Sigmoid colon (tissue), 4 donors: ENCODE data around the gene TESMIN.

Source experiments
- POLR2A ChIP-seq, 2 donors: fragments of 450-650 bp; IDR thresholded peaks; one replicate each; pipeline ENCODE4 v1.6.1; 2016; ENCODE audit warnings: antibody characterized with exemption in 2 of 2, mild to moderate bottlenecking in 2 of 2, moderate library complexity in 2 of 2
- POLR2AphosphoS5 ChIP-seq, 4 donors: sonication (generic); formaldehyde crosslinking; IDR thresholded peaks; one replicate each; pipeline ENCODE4 v1.6.1; 2017; ENCODE audit warnings: antibody characterized with exemption in 4 of 4
- TF ChIP-seq, protein P1 (sequence below), 4 experiments: fragments of 450-650 bp in 3 of 4; fragments of 200-600 bp in 1 of 4; IDR thresholded peaks; one replicate each; pipeline ENCODE4 v1.5.1; 2016 to 2019; ENCODE audit warnings: antibody characterized with exemption in 4 of 4, mild to moderate bottlenecking in 3 of 4, moderate library complexity in 2 of 4

DNA sequence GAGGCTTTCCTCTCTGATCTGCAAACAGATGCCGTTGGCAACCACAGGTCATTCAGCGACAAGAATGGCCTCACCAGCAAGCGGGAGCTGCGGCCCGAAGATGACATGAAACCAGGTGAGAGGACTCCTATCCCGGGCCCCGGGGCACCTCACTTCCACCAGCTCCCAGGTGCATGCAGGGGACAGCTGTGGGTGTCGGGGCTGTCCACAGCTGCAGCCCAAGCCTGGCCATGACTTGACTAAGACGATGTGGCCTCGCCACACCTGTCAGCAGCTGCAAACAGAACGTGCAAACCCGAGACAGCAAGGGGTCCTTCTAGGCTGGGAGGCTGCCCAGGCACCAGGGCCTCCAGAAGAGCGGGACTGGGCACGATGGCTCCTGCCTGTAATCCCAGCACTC lies 63.3 kb downstream of the TESMIN start:
- no peak for TF ChIP-seq POLR2A (IDR thresholded peaks at IDR 0.05)
- TF ChIP-seq, protein P1, sequence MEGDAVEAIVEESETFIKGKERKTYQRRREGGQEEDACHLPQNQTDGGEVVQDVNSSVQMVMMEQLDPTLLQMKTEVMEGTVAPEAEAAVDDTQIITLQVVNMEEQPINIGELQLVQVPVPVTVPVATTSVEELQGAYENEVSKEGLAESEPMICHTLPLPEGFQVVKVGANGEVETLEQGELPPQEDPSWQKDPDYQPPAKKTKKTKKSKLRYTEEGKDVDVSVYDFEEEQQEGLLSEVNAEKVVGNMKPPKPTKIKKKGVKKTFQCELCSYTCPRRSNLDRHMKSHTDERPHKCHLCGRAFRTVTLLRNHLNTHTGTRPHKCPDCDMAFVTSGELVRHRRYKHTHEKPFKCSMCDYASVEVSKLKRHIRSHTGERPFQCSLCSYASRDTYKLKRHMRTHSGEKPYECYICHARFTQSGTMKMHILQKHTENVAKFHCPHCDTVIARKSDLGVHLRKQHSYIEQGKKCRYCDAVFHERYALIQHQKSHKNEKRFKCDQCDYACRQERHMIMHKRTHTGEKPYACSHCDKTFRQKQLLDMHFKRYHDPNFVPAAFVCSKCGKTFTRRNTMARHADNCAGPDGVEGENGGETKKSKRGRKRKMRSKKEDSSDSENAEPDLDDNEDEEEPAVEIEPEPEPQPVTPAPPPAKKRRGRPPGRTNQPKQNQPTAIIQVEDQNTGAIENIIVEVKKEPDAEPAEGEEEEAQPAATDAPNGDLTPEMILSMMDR (IDR thresholded peaks at IDR 0.05) = no peak
- no peak for TF ChIP-seq POLR2AphosphoS5 (IDR thresholded peaks at IDR 0.05)
